ENCODE results near the gene ATG2B.

ATG2B gene

DNA sequence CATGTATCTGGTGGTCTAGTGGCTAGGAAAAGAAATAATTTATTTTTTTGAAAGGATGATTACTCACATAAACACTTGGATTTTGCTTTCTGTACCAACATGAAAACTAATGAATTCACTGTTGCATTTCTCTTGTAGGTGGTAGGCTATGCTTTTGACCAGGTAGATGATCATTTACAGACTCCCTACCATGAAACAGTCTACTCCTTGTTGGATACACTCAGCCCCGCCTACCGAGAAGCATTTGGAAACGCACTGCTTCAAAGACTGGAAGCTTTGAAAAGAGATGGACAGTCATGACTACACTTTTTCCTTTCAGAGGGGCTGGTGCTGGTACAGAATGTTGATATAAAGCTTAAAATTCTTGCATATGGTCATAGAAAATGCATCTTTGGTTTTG, 22.2 kb upstream of the ATG2B start:
- no peak overlapping the region for H3K4me3 ChIP-seq (ENCODE audit: low read depth, low read length)
- H3K9me3 ChIP-seq (ENCODE audit: control insufficient read depth, insufficient read depth, low read depth, low read length), result no peaks in the 10 kb centered on the region
- ChIA-PET POLR2A (no interaction called here), CTCF (interaction anchor here (0.5 to 0.7 kb wide), 2 partner anchors 87 to 285 kb away, joined by 3 read pairs; no protein-coding TSS in a partner anchor)
- H3K36me3 ChIP-seq (ENCODE audit: control insufficient read depth in 2 of 2, insufficient read depth in 1 of 2, low read length in 2 of 2), result peaks cover 14 to 33% of the 10 kb centered on the region in 2 experiments
- no peaks in the 10 kb centered on the region for H3K4me1 ChIP-seq (ENCODE audit: control insufficient read depth, insufficient read depth, low read length)
- no peak overlapping the region for H3K27ac ChIP-seq (ENCODE audit: extremely low read depth, low read depth, low read length)
- TF ChIP-seq ZNF776 (tag by site-specific recombination; IDR thresholded peaks at IDR 0.05; ENCODE audit: borderline replicate concordance) (no peak), ZNF639 (tag by site-specific recombination; IDR thresholded peaks at IDR 0.05) (no peak), ZNF157 (tag by site-specific recombination; IDR thresholded peaks at IDR 0.05) (no peak), ZNF529 (tag by site-specific recombination; IDR thresholded peaks at IDR 0.05; ENCODE audit: insufficient replicate concordance) (no peak), ZNF2 (tag by site-specific recombination; IDR thresholded peaks at IDR 0.05) (no peak), PBX3 (CRISPR knock-in tag; IDR thresholded peaks at IDR 0.05) (no peak), SP3 (tag by site-specific recombination; IDR thresholded peaks at IDR 0.05) (no peak)

DNA sequence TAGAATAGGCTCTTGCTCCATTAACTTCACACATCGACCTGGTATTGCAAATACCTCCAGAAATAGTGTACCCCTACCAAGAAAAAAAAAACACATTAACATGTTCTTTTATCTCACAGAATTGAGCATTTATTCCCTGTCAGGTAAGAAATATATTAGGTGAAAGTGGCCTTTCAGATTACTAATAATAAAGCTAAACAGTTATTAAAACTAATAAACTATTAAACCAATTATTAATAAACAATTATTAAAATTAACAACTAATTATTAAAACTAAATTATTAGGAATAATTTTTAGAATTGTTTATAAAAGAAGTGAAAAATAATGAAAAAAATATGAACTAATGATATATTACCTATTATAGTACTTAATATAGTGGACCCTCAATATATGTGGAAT, 21.6 kb upstream of the ATG2B start:
- Histone ChIP-seq H3K27ac (ENCODE audit: extremely low read depth, low read depth, low read length) (no peak overlapping the region), H3K9me3 (ENCODE audit: control insufficient read depth, insufficient read depth, low read depth, low read length) (no peaks in the 10 kb centered on the region), H3K36me3 (ENCODE audit: control insufficient read depth in 2 of 2, insufficient read depth in 1 of 2, low read length in 2 of 2) (peaks cover 14 to 33% of the 10 kb centered on the region in 2 experiments), H3K4me3 (ENCODE audit: low read depth, low read length) (no peak overlapping the region), H3K4me1 (ENCODE audit: control insufficient read depth, insufficient read depth, low read length) (no peaks in the 10 kb centered on the region)
- TF ChIP-seq ZNF747 (tag by site-specific recombination; IDR thresholded peaks at IDR 0.05) (no peak), BCL11B (tag by site-specific recombination; IDR thresholded peaks at IDR 0.05; ENCODE audit: low read depth) (peak; percentile 29; the same call in 1 of the 2 replicates)
- ChIA-PET POLR2A (no interaction called here), CTCF (no interaction called here)

DNA sequence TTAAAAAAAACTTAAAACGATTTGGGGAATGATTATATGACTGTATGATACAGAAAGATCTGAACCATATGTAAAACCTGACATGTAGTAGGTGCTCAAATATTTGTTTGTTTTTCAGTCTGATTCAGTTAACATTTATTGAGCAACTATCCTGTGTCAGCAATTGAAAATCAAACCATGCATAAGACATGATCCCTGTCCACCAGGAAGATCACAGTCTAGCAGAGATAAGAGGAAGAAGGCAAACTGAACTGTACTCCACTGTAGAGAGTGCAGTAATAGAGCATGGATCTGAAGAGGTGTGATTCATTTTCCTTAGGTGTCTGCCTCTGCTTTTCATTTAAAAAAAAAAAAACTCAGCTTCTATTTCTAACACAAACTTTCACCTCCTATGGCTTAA, 20.9 kb upstream of the ATG2B start:
- no peak overlapping the region for H3K27ac ChIP-seq (ENCODE audit: extremely low read depth, low read depth, low read length)
- TF ChIP-seq ZNF138 (tag by site-specific recombination; IDR thresholded peaks at IDR 0.05; ENCODE audit: borderline replicate concordance), result no peak
- peak; percentile 74 for TF ChIP-seq ZNF664 (tag by site-specific recombination; IDR thresholded peaks at IDR 0.05)
- TF ChIP-seq ZNF280C (tag by site-specific recombination; IDR thresholded peaks at IDR 0.05), result no peak
- TF ChIP-seq, protein P1, sequence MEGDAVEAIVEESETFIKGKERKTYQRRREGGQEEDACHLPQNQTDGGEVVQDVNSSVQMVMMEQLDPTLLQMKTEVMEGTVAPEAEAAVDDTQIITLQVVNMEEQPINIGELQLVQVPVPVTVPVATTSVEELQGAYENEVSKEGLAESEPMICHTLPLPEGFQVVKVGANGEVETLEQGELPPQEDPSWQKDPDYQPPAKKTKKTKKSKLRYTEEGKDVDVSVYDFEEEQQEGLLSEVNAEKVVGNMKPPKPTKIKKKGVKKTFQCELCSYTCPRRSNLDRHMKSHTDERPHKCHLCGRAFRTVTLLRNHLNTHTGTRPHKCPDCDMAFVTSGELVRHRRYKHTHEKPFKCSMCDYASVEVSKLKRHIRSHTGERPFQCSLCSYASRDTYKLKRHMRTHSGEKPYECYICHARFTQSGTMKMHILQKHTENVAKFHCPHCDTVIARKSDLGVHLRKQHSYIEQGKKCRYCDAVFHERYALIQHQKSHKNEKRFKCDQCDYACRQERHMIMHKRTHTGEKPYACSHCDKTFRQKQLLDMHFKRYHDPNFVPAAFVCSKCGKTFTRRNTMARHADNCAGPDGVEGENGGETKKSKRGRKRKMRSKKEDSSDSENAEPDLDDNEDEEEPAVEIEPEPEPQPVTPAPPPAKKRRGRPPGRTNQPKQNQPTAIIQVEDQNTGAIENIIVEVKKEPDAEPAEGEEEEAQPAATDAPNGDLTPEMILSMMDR (tag by site-specific recombination; IDR thresholded peaks at IDR 0.05), result no peak
- TF ChIP-seq ZNF223 (tag by site-specific recombination; IDR thresholded peaks at IDR 0.05), result no peak
- TF ChIP-seq GLI2 (tag by site-specific recombination; IDR thresholded peaks at IDR 0.05; ENCODE audit: borderline replicate concordance, low read depth), result no peak
- TF ChIP-seq ZNF654 (tag by site-specific recombination; IDR thresholded peaks at IDR 0.05; ENCODE audit: low read depth), result no peak
- H3K9me3 ChIP-seq (ENCODE audit: control insufficient read depth, insufficient read depth, low read depth, low read length), result no peaks in the 10 kb centered on the region
- CTCF ChIA-PET, result interaction anchor here (1.2 kb wide), 1 partner anchor 87 kb away, joined by 3 read pairs; no protein-coding TSS in a partner anchor
- POLR2A ChIA-PET, result no interaction called here
- no peaks in the 10 kb centered on the region for H3K4me1 ChIP-seq (ENCODE audit: control insufficient read depth, insufficient read depth, low read length)
- H3K36me3 ChIP-seq (ENCODE audit: control insufficient read depth in 2 of 2, insufficient read depth in 1 of 2, low read length in 2 of 2), result peaks cover 14 to 33% of the 10 kb centered on the region in 2 experiments
- H3K4me3 ChIP-seq (ENCODE audit: low read depth, low read length), result no peak overlapping the region

Measured in HEK293 (cell line).